MCF 10A (cell line): ENCODE data around the gene C5AR1. TPM values are rescaled to one million over a fixed set of nuclear protein-coding genes. Genes with fewer than 3 reads are reported as not detected.

ENCODE experiments used
- BruUV-seq: library from RNA; stranded (reverse); fragments of 400-500 nt; replicated peaks from 2 replicates; lab custom pipeline; 2021; lab: Mats Ljungman, UMichigan
- CTCF ChIA-PET: fragments of 300-600 bp; sonication (Branson Sonifier 250); formaldehyde crosslinking; extraction: SDS; loops from one replicate; lab custom pipeline; 2021; ENCODE audit warnings: antibody characterized with exemption, inconsistent platforms; lab: Yijun Ruan, JAX
- POLR2A ChIA-PET: fragments of 300-600, 350-650 bp; sonication (Branson Sonifier 250); formaldehyde crosslinking; extraction: SDS; loops from one replicate; lab custom pipeline; 2020; ENCODE audit warnings: antibody characterized with exemption, inconsistent platforms; lab: Yijun Ruan, JAX
- DNase-seq: peaks from one replicate; pipeline ENCODE4 v3.0.0-alpha.2; 2018; ENCODE audit not compliant: unreplicated experiment
- H3K27ac Mint-ChIP-seq: one replicate; pipeline ENCODE4 v1.8.0; 2022; ENCODE audit warnings: mild to moderate bottlenecking, low read depth, mixed read lengths; ENCODE audit not compliant: unreplicated experiment
- H3K27me3 Mint-ChIP-seq: one replicate; pipeline ENCODE4 v1.8.0; 2022; ENCODE audit warnings: mixed read lengths; ENCODE audit not compliant: insufficient read depth, unreplicated experiment
- H3K36me3 Mint-ChIP-seq: one replicate; pipeline ENCODE4 v1.8.0; 2022; ENCODE audit warnings: mild to moderate bottlenecking, moderate library complexity, mixed read lengths; ENCODE audit not compliant: insufficient read depth, unreplicated experiment
- H3K4me1 Mint-ChIP-seq: one replicate; pipeline ENCODE4 v1.8.0; 2022; ENCODE audit warnings: mixed read lengths; ENCODE audit not compliant: insufficient read depth, unreplicated experiment
- H3K4me3 Mint-ChIP-seq: one replicate; pipeline ENCODE4 v1.8.0; 2022; ENCODE audit warnings: mild to moderate bottlenecking, moderate library complexity, mixed read lengths; ENCODE audit not compliant: unreplicated experiment
- H3K9me3 Mint-ChIP-seq: one replicate; pipeline ENCODE4 v1.8.0; 2022; ENCODE audit warnings: mixed read lengths; ENCODE audit not compliant: unreplicated experiment
- intact Hi-C: fragments of 100-400 bp; cut with micrococcal nuclease; formaldehyde crosslinking; loops from 2 replicates; pipeline ENCODE4 v1.14.1; 2022
- total RNA-seq: library from RNA; stranded (reverse); gene quantifications from 2 replicates; pipeline ENCODE4 v1.2.3, GENCODE V29; 2022
- TF ChIP-seq, protein P1 (sequence below): fragments of 200-600 bp; IDR thresholded peaks from one replicate; pipeline ENCODE4 v1.8.0; 2022; ENCODE audit warnings: antibody characterized with exemption, mild to moderate bottlenecking; ENCODE audit not compliant: unreplicated experiment

C5AR1 gene
- total RNA-seq, 1 experiment from 2014 or later, result 1.9 TPM

DNA sequence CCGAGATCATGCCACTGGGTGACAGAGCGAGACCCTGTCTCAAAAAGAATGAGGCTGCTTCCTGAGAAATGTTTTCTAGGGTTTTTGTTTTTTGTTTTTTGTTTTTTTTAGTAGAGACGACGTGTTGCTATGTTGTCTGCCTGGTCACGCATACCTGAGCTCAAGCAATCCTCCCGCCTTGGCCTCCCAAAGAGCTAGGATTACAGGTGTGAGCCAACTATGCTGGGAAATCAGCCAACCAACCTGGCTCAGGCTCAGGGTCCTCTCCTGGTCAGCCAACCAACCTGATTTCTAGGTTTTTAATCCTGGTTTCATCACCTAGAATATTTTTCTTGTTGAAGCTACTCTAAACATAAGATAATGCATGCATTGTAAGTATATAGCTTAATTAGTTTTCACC, 47.2 kb downstream of the C5AR1 start:
- H3K27me3 Mint-ChIP-seq, result no peaks in the 10 kb centered on the region

DNA sequence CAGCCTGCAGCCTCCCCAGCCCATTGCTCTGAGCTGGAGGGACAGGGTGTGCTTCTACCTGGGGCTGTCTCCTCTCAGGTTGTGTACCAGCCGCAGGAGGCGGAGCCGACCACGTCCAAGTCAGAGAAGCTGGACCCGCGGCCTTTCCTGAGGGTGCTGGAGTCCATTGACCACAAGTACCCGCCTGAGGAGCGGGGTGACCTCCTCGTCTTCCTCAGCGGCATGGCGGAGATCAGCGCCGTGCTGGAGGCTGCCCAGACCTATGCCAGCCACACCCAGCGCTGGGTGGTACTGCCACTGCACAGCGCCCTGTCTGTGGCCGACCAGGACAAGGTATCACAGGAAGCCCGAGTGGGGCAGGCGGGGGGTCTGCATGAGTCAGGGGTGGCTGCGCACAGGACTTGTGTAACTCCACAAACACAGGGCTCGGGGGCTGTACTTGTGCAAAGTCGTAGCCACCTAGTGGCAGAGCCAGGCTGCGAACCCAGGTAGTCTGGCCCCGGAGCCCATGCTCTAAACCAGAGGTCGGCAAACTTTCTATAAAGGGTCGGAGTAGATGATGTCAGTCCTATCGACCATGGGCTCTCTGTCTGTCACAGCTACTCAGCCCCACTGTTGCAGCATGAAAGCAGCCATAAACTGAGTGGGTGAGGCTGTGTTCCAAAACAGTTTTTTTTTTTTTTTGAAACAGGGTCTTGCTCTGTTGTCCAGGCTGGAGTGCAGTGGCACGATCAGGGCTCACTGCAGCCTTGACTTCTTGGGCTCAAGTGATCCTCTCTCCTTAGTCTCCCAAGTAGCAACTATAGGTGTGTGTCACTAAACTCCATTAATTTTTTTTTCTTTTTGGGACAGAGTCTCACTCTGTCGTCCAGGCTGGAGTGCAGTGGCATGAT, 48.4 kb downstream of the C5AR1 start:
- no TSS peak for BruUV-seq
- TF ChIP-seq, protein P1, sequence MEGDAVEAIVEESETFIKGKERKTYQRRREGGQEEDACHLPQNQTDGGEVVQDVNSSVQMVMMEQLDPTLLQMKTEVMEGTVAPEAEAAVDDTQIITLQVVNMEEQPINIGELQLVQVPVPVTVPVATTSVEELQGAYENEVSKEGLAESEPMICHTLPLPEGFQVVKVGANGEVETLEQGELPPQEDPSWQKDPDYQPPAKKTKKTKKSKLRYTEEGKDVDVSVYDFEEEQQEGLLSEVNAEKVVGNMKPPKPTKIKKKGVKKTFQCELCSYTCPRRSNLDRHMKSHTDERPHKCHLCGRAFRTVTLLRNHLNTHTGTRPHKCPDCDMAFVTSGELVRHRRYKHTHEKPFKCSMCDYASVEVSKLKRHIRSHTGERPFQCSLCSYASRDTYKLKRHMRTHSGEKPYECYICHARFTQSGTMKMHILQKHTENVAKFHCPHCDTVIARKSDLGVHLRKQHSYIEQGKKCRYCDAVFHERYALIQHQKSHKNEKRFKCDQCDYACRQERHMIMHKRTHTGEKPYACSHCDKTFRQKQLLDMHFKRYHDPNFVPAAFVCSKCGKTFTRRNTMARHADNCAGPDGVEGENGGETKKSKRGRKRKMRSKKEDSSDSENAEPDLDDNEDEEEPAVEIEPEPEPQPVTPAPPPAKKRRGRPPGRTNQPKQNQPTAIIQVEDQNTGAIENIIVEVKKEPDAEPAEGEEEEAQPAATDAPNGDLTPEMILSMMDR, result no peak
- no peaks in the 10 kb centered on the region for H3K27me3 Mint-ChIP-seq
- H3K9me3 Mint-ChIP-seq, result no peaks in the 10 kb centered on the region
- no peak overlapping the region for H3K27ac Mint-ChIP-seq
- POLR2A ChIA-PET, result interaction anchor here (0.9 kb wide), 1 partner anchor 42 kb away, joined by 3 read pairs; no protein-coding TSS in a partner anchor
- no peak for DNase-seq
- H3K36me3 Mint-ChIP-seq, result peaks cover 97% of the 10 kb centered on the region
- CTCF ChIA-PET, result interaction anchor here (1.0 to 2.0 kb wide), 4 partner anchors 9 to 61 kb away, joined by 3 to 12 read pairs (median 8); partner anchors contain the start of gene DHX34
- no peaks in the 10 kb centered on the region for H3K4me1 Mint-ChIP-seq
- H3K4me3 Mint-ChIP-seq, result no peak overlapping the region
- intact Hi-C loops, result no loop called here

More for the DNA sequence above, 47.2 kb downstream of the C5AR1 start:
- intact Hi-C loops, result no loop called here
- POLR2A ChIA-PET, result interaction anchor here (0.6 to 0.9 kb wide), 4 partner anchors 41 to 82 kb away, joined by 3 to 4 read pairs (median 3); partner anchors contain the start of gene INAFM1
- H3K36me3 Mint-ChIP-seq, result peaks cover 97% of the 10 kb centered on the region
- H3K9me3 Mint-ChIP-seq, result no peaks in the 10 kb centered on the region
- no peak overlapping the region for H3K4me3 Mint-ChIP-seq
- CTCF ChIA-PET, result interaction anchor here (0.6 to 1.4 kb wide), 4 partner anchors 9 to 173 kb away, joined by 3 to 8 read pairs (median 3); no protein-coding TSS in a partner anchor
- BruUV-seq, result no TSS peak
- H3K4me1 Mint-ChIP-seq, result no peaks in the 10 kb centered on the region
- H3K27ac Mint-ChIP-seq, result peak overlapping the region; percentile 31
- TF ChIP-seq, protein P1, result no peak
- DNase-seq, result peak; percentile 61

DNA sequence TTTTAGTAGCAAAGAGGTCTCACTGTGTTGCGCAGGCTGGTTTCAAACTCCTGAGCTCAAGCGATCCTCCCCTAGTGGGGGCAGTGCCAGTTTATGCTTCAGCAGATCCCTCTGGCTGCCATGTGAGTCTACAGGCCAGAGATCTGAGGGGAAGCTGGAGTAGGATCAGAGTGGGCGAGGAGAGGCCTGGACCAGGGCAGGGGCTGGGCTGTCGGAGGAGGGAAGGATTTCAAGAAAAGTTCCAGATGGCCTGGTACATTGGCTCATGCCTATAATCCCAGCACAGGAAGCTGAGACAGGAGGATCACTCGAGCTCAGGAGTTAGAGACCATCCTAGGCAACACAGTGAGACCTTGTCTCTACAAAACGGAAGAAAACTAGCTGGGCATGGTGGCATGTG, 49.3 kb downstream of the C5AR1 start:
- intact Hi-C loops, result no loop called here
- peaks cover 2% of the 10 kb centered on the region for H3K4me1 Mint-ChIP-seq
- no peaks in the 10 kb centered on the region for H3K27me3 Mint-ChIP-seq
- CTCF ChIA-PET, result interaction anchor here (0.7 to 2.0 kb wide), 4 partner anchors 10 to 360 kb away, joined by 3 to 12 read pairs (median 6); partner anchors contain the start of gene DHX34
- DNase-seq, result no peak
- H3K27ac Mint-ChIP-seq, result no peak overlapping the region
- H3K9me3 Mint-ChIP-seq, result no peaks in the 10 kb centered on the region
- no peak overlapping the region for H3K4me3 Mint-ChIP-seq
- no TSS peak for BruUV-seq
- TF ChIP-seq, protein P1, result no peak
- peaks cover 97% of the 10 kb centered on the region for H3K36me3 Mint-ChIP-seq
- POLR2A ChIA-PET, result interaction anchor here (1.1 kb wide), 1 partner anchor 10 kb away, joined by 5 read pairs; the partner anchor contains the start of gene DHX34

DNA sequence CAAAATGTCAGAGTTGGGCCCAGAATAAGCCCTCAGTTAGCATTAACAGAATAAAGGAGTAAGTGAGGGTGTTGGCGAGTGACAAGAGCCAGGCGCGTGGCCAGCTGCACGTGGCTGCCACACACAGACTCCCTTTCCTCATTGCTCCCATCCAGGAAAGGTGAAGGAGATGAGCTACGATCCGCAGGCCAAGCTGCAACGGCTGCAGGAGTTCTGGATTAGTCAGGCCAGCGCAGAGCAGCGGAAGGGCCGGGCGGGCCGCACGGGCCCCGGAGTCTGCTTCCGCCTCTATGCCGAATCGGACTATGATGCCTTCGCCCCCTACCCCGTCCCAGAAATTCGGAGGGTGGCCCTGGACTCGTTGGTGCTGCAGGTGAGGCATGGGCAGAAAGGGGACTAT, 52.7 kb downstream of the C5AR1 start:
- no TSS peak for BruUV-seq
- Mint-ChIP-seq H3K9me3 (no peaks in the 10 kb centered on the region), H3K36me3 (peaks cover 97% of the 10 kb centered on the region), H3K4me1 (peaks cover 7% of the 10 kb centered on the region), H3K4me3 (no peak overlapping the region), H3K27ac (no peak overlapping the region), H3K27me3 (no peaks in the 10 kb centered on the region)
- POLR2A ChIA-PET, result interaction anchor here (0.8 to 1.5 kb wide), 2 partner anchors 12 to 13 kb away, joined by 3 read pairs; partner anchors contain the start of gene DHX34
- CTCF ChIA-PET, result interaction anchor here (0.9 to 2.2 kb wide), 2 partner anchors 13 to 77 kb away, joined by 4 to 13 read pairs; partner anchors contain the start of gene DHX34
- intact Hi-C loops, result no loop called here
- TF ChIP-seq, protein P1, result no peak
- no peak for DNase-seq
